T-helper 9 cell (primary cell): ENCODE measurements around the gene BABAM1.
"Not testable (repeated sequence)": the region's sequence is repeated elsewhere in the genome, so short reads cannot be mapped to it uniquely, and the experiment has no call there.

Source experiments
- DNase-seq: peaks from one replicate; pipeline ENCODE4 v3.0.0-alpha.2; 2020

The BABAM1 gene

GRCh38 chr19:17275441-17276175 lies 8.4 kb downstream of the BABAM1 start:
- DNase-seq: no peak

DNA sequence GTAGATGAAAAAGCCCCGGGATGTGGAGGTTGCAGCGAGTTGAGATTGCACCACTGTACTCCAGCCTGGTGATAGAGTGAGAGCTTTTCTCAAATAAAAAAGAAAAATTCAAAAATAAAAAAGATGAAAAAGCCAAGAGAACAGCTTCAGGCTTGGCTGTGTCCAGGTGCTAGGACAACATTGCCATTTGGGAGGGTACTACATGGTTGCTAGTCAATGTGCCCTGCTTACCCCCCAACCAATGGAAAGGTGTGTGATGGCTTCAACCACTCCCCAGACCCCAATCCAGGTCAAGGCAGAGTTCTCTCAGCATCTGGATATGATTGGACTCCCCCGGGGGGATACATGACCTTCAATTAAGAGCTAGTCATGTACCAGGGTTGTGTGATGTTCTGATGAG lies 12.2 kb downstream of the BABAM1 start:
- no peak for DNase-seq

- DNase-seq: no peak
Observed at GRCh38 chr19:17281391-17282304, 14.4 kb downstream of the BABAM1 start, which contains the start of gene ANKLE1. TSS of gene ANKLE1 (plus strand) at chr19:17281901. CDS start at chr19:17281921, 20 bp downstream.

DNA sequence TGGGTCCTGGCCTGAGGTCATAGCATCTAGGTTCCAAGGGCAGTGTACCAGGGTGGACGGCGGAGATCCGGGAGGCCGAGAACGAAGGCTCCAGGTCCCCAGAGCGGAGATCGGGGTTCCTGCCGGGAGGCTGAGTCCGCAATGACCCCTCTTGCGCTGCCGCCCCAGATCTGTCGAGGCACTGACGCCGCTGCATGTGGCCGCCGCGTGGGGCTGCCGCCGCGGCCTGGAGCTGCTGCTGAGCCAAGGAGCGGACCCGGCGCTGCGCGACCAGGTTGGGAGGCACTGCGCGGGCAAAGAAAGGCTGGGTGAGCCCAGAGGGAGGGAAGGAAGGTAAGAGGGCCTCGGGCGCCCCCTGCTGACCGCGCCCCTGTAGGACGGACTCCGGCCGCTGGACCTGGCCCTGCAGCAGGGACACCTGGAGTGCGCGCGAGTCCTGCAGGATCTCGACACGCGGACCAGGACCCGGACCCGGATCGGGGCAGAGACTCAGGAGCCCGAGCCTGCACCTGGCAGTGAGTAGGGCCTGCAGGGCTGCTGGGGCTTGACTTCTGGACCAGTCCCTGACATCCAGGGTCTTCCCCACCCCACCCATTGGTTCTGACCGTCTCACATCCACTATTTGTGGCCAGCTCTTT lies 15.4 kb downstream of the BABAM1 start:
- DNase-seq: peak; percentile 72

GRCh38 chr19:17283504-17283996 lies 16.3 kb downstream of the BABAM1 start:
- no peak for DNase-seq

GRCh38 chr19:17285415-17286135 lies 18.3 kb downstream of the BABAM1 start:
- no peak for DNase-seq

GRCh38 chr19:17286263-17286662 lies 19.0 kb downstream of the BABAM1 start:
- no peak for DNase-seq

DNA sequence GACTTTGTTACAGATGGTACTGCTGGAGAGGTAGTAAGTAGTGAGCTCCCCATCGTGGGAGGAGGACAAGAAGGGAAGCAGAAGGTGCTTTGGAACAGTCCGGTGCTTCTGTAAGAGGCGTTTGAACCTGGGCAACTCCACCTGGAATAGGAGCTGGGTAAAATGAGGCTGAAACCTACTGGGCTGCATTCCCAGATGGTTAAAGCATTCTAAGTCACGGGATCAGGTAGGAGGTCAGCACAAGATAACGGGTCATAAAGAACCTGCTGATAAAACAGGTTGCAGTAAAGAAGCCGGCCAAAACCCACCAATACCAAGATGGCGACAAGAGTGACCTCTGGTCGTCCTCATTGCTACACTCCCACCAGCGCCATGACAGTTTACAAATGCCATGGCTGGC lies 19.5 kb downstream of the BABAM1 start:
- no peak for DNase-seq

GRCh38 chr19:17289489-17289888 lies 22.2 kb downstream of the BABAM1 start:
- no peak for DNase-seq

DNA sequence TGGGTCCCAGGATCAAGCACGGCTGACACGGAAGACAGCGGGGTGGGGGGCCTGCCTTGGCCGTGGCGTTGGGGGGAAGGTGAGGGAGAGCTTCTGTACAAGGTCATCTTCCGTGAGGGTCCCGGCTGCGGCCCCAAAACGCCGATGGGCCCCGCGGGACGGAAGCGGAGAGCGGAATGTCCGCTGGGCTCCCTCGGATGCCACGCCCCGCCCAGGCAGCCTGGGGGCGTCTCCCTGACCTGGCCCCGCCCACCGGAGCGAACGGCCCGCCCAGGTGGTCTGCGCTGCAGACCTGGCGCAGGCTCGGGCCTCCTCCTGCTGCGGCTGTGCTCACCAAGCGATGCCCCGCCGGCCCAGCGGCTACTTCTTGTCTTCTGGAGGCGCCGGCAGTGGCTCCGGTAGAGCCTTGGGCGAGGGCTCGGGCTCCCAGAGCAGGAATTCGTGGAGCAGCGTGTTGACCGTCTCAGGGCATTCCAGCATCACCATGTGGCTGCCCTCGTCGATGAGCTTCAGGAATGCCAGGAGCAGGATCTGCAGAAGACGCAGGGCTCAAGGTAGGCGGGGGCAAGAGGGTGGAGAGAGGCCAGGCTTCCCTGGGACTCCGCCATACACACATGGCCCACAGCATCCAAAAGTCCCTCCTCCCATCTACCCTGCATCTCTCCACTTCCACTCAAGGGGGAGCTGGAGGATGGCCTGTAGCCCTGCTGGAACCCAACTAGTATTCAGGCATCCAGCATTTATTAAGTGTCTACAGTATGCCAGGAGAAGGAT lies 25.2 kb downstream of the BABAM1 start:
- DNase-seq: peak; percentile 77

DNA sequence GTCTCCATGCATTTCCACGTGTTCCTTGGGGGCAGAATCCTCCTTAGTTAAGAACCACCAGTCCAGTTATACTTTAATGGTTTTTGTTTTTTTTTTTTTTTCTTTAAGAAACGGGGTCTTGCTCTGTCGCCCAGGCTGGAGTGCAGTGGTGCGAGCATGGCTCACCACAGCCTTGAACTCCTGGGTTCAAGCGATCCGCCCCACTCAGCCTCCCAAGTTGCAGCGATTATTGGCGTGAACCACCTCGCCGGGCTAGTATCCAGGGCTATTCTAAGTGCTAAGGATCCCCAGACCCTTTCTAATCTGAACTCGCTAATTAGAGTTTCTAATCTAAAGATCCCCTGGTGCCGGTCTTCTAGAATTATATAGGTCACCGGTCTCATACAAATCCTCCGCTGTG lies 26.4 kb downstream of the BABAM1 start:
- DNase-seq: no peak

- peak; percentile 48 for DNase-seq
Observed at GRCh38 chr19:17294051-17294891, 27.0 kb downstream of the BABAM1 start.

DNA sequence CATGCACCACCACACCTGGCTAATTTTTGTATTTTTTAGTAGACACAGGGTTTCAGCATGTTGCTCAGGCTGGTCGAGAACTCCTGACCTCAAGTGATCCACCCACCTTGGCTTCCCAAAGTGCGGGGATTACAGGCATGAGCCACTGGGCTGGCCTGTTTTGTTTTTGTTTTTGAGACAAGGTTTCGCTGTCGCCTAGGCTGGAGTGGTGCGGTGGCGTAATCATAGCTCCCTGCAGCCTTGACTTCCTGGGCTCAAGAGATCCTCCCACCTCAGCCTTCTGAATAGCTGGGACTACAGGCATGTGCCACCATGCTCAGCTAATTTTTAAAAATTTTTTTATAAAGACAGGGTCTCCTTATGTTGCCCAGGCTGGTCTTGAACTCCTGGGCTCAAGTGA lies 28.3 kb downstream of the BABAM1 start:
- DNase-seq: not testable (repeated sequence)

DNA sequence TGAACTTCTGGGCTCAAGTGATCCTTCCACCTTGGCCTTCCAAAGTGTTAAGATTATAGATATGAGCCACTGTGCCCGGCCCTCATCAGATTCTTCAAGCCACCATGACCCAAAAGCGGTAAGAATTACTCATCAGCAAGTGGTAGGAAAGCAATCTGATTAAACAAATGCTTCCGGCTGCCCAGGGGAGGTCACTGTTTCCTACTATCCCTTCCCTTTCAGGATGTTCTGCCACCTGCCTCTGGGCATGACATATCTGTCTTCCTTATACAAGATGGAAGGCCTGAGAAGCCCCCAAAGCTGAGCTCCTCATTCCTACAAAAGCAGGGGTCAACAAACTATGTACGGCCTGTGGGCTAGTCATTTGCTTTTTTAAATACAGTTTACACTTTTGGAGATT lies 29.0 kb downstream of the BABAM1 start:
- no peak for DNase-seq

DNA sequence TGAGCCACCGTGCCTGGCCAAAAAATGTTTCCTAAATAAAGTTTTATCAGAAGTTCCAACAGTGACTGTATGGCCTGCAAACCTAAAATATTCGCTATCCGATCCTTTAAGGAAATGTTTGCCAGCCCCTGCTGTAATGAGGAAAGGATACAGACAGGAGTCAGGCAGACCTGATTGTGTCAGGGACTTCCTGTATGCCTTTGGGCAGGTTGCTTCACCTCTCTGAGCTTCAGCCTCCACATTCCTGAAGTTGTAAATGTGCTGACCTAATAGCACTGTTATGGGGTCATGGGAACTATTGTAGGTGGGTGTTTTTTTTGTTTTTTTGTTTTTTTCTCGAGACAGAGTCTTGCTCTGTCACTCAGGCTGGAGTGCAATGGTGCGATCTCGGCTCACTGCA lies 29.7 kb downstream of the BABAM1 start:
- DNase-seq: no peak

DNA sequence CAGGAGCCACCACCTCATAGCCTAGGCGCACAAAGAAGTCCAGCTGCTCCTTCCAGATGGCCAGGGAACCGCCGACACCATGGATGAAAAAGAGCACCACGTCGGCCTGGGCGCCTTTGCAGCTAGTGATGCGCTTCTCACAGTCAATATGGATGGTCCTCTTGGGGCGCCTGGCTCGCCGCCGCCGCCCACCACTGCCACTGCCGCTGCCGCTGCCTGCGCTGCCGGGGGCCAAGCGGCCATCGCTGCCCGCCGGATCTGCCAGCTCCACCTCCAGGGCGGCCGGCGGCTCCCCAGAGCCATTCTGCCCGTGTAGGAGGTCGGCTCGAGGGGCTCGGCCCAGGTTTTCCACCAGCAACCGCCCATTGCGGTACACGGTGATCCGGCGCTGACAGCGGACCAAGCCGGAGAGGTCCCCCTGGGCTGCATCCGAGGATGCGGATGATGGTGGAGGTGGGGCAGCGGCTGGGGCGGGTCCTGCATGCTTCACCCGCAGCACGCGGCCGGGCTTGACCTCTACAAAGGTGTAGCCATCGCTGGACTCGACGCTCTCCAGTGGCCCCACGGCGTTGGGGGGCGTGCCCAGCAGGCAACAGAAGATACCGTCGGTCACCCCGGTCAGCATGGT lies 33.9 kb downstream of the BABAM1 start:
- DNase-seq: no peak

- DNase-seq: no peak
Observed at GRCh38 chr19:17302391-17303166, 35.3 kb downstream of the BABAM1 start.

DNA sequence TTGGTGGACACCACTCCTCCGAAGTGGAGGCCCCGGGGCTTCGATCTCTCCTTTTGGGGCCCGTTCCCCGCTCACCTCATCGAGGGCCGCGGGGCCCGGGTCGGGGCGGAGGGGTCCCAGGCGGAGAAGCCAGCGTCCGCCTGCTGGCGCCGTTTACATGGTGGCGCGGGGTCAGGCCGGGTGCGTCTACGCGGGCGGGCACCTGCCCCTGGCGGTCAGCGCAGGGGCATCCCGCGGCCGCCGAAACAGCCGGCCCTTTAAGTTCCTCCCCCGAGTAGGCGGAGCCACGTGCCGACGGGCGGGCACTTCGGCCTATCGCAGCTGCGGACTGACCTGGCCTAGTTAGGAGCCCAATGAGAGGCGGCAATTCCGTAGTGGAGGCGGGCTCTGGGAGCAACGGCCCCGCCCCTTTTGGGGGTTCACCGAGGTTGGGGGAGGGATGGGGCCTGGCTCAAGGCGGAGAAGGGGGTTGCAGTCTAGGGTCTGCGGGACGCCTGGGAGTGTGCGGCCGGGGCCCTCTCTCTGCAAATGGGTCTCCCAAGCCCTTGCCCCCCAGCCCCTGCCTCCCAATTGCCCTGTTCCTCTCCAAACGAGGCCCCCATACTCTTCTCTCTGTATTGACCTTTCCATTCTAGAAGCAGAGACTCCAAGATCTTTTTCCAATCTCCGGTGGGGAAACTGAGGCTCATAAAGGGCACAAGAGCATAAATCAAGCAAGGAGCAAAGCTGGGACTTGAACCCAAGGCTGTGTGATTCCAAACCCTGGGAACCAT lies 36.1 kb downstream of the BABAM1 start, which contains the start of gene ABHD8:
Gene ABHD8 (minus strand): TSS at position 259 of the 773 bp plus-strand sequence. CDS start 1,809 bp downstream, outside the sequence.
- peak; percentile 87 for DNase-seq

DNA sequence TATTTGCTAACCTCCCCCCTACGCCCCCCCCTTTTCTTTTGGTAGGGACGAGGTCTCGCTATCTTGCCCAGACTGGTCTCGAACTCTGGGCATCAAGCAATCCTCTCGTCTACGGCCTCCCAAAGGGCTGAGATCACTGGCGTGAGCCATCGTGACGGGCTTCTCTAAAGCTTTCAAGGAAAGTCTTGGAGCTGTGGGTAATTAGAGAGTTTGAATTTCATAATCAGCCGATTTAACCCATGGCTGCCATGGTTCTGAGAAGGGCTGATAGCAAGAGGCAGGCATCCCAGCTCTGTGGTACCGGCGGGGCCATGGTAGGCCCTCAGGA lies 36.7 kb downstream of the BABAM1 start:
- no peak for DNase-seq
